HS-5 (cell line): ENCODE measurements around the gene SKOR2.

ENCODE experiments used
- DNase-seq: peaks from one replicate; pipeline ENCODE4 v3.0.0-alpha.2; 2012; ENCODE audit warnings: low read depth

SKOR2 gene, protein sequence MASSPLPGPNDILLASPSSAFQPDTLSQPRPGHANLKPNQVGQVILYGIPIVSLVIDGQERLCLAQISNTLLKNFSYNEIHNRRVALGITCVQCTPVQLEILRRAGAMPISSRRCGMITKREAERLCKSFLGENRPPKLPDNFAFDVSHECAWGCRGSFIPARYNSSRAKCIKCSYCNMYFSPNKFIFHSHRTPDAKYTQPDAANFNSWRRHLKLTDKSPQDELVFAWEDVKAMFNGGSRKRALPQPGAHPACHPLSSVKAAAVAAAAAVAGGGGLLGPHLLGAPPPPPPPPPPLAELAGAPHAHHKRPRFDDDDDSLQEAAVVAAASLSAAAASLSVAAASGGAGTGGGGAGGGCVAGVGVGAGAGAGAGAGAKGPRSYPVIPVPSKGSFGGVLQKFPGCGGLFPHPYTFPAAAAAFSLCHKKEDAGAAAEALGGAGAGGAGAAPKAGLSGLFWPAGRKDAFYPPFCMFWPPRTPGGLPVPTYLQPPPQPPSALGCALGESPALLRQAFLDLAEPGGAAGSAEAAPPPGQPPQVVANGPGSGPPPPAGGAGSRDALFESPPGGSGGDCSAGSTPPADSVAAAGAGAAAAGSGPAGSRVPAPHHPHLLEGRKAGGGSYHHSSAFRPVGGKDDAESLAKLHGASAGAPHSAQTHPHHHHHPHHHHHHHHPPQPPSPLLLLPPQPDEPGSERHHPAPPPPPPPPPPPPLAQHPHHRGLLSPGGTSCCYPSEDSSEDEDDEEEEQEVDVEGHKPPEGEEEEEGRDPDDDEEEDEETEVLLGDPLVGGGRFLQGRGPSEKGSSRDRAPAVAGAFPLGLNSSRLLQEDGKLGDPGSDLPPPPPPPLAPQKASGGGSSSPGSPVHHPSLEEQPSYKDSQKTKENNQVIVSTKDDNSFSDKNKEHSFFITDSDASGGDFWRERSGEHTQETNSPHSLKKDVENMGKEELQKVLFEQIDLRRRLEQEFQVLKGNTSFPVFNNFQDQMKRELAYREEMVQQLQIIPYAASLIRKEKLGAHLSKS

DNA sequence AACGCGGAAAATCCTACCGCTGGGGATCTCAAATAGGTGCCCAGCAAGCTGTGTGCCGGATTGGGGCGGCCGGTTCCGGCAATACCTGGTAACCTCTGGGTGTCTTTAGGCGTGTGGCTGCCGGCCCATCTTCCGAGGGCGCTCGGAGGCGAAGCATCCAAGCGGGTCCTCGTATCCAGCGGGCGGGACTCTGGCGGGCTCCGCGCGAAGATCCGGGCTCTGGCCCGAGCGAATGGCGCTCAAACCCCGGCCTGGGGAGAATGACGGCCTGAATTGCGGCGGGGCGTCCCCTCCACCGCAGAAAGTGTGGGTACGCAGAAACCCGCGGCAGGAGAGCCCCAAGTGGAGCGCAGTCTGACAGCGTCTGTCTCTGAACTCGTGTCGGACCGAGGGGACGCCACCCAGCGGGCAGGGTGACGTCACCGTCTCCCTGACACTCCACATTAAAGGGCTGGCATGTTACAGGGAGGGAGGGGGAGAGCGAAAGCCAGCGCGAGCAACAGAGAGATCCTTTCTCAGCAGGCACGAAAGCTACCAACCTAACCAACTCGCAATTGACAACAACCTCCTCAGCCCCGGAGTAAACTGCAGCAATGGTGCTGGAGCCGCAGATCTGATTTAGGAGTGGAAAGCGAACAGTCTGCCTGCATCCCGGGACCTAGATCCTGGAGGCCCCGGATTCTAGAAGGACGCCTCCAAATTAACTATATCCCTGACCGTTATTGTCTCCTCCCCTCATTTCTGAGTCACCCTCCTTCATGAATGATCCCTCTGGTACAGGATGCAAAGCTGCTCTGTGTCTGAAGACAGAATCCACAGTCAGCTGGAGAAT is at the start of gene SKOR2:
SKOR2 (minus strand) TSS at position 372 of the 832 bp plus-strand sequence. CDS start 2,477 bp downstream, outside the sequence.
- no peak for DNase-seq

DNA sequence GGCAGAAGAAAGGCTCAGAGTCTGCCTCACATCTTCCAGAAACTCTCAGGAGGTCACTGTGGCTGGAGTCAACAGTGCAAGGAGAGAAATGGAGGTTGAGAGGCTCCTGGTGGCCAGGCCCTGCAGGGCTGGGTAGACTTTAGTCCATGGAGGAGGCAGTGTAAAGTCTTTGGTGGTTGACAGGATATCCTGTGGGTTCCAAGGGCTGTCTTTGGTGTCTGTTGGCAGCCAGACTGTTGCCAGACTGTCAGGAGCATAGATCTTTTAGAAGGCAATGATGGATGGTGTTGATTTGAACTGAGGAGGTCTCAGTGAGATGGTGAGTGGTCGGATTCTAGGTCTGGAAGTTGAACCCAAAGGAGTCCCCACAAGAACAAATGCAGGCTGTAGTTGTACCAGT is 45.0 kb upstream of the SKOR2 start:
- no peak for DNase-seq

DNA sequence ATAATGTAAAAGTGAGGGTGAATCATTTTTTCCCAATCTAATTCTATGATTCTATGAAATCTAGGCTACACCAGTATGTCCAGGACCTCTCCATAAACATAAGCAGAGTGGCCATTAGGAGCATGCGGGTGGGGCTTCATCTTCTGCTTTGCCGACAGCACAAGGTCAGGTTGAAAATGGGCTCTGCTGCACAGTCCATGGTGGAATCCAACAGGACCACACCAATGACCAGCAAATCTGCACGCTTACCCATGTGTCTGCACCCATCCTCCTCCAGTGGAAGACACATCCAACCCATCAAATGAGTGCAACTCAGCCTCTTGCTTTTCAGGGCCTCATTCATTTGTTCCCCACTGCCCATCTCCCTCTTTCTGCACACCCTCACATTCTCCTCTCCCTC is 43.3 kb upstream of the SKOR2 start:
- DNase-seq, result no peak

DNA sequence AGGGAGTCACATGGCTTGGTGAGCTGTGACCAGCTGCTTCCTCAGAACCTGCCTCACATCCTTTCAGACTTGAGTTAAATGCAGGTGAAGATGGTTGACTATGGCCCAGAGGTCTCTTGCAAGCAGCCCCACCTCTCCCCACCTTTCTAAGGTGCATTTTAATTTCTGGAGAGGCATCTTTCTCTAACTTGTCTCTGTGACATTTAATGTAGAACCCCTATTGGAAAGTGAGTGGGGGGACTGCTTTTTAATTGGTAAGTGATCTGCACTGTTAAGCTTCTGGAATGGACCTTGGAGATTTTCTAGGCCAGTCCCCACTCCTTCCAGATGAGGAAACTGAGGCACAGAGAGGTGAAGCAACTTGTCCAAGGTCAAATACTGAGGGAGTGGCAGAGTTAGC is 37.3 kb upstream of the SKOR2 start:
- DNase-seq, result no peak

DNA sequence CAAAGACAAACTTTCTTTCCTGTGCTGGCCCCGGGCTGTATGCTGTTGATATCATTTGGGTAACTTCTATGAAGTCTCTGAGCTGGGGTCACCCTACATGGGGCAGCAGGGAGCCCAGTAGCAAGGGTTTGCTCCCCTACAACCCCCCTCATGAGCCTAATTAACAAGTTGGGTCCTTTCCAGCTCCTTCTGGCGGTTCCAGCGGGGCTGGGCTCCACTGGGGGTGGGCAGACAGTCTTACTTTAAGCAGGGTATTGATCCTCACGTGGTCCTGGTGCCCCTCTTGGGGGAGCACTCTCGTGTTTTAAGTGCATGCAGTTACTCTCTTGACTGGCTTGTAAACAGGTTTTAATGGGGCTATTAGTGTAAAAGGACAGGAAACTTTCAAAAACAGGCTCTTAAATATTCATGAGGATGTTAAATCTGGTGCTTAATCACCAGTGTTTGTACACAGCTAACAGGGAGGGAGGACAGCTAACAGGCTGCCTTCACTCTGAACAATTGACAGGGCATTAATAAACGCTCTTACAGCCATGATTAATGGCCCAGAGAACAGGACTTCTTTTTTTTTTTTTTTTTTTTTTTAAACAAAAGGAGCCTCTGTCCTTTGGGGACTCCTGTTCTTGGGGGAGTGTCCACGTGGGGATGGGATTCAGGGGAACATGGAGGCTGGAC is 36.6 kb upstream of the SKOR2 start:
- no peak for DNase-seq

DNA sequence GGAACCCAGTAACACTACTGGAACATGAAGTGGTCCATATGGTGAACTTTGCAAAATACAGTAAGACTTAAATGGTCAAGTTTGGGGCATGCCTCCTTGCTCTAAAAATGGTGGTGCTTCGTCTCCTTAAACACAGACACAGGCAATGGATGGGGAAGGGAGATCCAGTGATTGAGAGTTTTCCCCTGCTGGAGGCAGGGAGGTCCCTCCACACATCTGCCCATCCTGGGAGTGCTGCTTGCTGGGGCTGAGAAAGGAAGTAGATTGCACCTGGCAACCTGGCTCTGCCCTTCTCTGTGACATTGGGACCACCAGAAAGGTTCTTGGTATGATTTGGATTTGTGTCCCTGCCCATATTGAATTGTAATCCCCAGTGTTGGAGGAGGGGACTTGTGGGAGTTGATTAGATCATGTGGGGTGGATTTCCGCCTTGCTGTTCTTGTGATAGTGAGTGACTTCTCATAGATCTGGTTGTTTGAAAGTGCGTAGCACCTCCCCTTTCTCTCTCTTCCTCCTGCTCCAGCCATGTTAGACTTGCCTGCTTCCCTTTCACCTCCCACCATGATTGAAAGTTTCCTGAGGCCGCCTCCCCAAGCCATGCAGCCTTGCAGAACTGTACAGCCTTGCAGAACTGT is 35.4 kb upstream of the SKOR2 start:
- no peak for DNase-seq

DNA sequence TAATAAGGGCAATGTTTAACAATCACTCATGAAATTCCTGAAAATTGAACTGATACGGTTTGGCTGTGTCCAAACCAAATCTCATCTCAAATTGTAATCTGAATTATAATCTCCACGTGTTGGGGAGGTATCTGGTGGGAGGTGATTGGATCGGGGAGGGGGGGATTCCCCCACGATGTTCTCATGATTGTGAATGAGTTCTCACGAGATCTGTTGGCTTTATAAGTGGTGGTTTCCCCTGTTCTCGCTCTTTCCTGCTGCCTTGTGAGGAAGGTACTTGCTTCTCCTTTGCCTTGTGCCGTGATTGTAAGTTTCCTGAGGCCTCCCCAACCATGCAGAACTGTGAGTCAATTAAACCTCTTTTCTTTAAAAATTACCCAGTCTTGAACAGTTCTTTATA is 34.0 kb upstream of the SKOR2 start:
- DNase-seq, result no peak

DNA sequence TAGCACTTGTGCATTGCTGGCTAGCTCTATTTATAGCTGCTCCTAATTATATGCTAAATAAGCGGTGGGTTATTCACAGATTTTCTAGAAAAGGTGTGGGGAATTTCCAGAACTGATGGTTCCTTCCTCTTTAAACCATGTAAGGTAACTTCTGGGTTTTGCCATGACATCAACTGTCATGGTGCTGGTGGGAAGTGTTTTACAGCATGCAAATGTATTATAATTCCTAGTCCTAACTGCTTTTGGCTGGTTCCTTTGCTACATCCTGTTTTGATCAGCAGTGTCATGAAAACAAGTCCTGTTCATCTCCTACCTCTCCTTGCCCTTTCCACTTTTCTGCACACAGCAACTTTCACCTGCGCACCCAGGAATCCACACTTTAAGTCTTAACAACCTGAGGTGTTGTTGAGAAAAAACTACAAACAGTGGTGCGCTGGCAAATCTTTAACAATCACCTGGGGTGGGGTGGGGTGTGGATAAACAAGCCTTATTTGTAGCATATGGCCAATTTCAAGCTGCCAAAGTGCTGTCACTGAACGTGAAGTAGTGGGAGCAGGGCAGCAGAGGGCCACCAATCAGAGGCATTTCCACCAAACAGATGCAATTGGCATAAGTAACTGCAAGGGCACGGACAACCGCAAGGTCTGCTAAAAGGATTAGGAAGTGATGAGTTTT is 33.4 kb upstream of the SKOR2 start:
- DNase-seq, result no peak

DNA sequence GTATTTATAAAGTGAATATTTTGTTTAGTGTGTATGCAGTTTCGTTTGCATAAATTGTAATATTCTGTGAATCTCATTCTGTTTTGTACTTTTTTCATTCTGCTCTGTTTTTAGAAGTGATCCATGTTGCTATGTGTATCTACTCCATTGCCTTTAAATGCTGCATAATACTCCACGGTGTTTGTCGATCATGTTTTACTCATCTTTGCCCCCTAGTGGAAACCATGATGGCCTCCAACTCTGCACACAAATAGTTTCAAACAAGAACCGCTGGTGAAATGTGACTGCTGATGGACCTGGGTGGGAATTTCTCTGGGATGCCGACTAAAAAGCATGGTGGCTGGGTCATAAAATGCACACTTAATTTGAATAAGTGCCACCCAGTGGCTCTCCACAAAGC is 32.0 kb upstream of the SKOR2 start:
- no peak for DNase-seq

DNA sequence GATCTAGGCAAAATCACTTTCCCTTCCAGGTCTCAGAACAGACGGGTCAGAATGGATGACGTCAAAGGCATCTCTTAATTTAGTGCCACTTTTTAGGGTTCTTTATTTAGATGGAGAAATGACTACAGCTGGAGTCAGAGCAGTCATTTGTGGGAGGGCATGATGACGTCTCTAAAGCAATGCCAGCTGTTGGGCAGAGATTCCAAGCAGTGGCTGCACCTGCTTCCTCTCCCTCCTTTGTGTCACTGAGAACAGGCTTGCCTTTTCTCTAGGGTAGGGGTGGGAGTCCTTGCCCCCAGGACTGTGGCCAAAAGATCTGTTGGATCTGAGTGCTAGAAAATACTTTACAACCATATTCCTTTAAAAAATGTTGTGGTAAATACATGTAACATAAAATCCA is 28.7 kb upstream of the SKOR2 start:
- no peak for DNase-seq

DNA sequence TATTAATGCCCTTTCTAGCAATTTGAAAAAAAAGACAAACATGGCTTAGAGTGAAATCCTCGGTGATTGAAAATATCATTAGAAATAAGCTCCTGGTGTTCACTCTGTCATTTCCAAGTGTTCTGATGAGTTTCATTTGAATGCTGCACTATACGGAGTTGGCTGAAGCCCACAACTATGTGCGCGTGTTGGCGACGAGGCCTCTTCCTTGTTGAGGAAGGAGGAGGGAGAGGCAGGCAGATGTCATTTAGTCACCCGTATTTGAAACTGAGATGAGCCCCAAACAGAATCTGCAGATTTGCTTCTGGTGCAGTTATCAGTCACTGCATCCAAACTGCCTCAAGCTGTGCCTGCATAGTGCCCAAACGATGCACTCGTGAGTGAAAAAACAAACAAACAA is 23.5 kb upstream of the SKOR2 start:
- no peak for DNase-seq

DNA sequence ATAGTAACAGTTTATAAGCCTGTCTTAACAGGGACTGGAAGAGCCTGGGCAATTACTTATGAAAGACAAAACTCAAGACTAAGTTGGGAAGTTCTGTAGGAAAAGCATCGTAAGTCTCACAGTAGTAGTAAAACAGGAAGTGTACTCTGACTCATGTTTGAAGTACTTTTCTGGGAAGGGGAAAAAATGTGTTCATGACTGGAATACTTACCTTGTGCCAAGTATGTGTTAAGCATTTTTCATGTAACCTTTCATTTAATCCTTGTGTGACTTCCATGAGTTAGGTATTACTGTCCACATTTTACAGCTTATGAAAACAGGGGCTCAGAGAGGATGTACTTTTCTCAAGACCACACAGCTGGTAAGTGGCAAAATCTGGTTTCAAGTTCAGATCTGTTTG is 13.7 kb upstream of the SKOR2 start:
- peak; percentile 68 for DNase-seq

DNA sequence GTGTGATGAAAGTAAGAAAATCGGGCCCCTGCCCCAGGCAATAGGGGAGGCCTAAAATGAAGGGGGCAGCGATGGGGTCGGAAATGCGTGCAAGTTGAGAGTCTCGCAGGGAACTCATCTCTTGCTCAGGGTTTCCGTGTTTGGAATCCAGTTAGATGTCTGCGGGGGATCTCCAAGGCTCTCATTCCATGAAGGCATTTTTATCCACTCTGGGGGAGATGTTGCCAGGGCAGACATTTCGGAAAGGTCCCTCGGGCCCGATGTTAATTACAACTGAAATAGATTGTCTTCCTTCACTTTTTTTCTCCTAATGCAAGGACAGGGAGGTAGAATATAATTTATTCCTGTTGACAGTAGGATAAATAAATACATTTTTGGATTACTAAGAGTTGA is 12.8 kb upstream of the SKOR2 start:
- DNase-seq, result no peak

DNA sequence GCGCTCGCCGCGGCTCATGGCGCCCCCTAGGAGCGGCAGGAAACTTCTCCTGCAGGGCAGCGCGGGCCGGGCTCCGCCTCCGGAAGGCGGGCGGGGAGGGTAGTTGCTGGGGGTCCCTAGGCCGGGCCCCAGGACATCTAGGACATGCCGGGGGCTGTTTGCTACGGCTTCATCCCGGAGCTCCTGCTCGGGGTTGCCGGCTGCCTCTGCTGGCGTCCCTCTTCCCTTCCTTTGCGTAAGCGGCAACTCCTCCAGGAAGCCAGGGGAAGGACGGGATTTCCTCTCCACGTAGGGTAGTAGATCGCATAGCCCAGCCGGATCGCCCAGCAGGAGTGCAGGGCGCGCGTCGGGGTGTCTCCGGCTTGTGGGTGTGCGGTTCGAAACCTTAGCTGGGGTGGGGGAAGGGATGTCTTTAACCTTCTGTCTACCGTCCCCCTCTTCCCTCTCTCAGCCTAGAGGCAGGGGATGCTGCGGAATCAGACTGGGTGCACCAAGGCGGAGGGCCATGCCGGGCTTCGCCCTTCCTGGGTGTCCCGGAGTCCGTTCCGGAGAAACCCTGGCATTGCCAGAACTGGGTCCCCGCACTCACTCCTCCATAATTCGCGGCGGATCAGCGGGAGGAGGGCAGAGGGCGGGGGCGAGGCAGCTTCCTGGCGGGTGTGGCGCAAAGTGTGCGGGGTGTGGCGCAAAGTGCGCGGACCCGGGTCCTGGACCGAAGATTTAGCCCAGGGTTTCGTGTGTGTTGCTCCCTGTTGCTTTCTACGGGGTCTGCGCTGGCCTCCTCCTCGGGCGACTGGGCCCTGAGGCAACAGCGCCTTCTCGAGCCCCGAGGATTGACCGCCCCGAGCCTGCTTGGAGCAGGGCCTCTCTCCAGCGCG is 12.2 kb upstream of the SKOR2 start:
- no peak for DNase-seq

DNA sequence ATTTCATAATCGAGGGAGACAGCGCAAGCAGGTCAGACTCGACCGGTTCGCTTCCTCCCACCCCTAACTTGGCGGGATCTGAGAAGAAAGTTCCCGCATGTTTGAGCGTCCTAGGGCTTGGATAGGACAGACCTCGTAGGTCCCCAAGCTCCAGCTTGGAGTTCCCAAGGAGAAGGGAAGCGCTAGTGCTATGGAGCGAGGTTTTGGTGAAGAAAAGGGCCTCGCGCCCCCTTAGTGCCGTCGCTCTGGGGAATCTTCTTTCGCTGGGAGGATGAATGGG is 11.6 kb upstream of the SKOR2 start:
- no peak for DNase-seq

DNA sequence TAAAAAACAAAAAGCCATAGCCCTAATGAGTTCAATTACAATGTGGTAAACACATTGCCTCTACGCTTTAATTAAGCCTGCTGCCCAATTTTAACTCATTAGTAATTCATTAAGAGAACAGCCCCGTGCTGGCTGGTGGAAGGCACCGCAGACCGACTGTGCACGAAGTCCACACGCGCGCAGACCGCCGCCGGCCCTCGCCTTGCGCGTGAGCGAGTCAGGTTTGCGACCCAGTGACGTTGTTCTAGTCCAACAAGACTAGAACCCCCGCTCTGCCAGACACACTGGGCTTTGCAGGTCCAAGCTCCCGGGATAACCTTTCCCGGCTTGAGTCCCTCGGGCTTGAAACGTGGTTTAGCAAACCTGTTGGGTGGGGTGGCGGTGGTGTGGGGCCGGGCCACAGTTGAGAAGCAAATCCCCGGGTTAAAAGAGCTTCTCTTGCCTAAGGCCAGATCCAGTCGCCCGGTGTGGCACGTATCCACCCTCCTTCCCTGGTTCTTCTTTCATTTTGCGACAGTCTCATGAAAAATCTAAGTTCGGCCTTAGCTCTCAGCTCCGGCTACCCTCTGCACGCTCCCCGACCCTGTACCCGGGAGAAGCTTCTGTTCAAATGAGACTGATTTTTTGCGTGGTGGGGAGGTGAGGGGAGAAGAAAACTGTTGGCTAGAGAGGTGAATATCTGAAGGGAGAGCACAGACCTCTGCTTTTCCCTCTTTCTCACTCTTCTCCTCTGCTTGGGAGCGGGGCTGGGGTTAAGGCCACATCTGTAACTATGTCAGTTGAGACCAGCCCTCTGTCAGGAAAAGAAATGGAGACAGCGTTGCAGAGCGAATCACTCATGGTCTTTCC is 11.1 kb upstream of the SKOR2 start:
- DNase-seq, result no peak

DNA sequence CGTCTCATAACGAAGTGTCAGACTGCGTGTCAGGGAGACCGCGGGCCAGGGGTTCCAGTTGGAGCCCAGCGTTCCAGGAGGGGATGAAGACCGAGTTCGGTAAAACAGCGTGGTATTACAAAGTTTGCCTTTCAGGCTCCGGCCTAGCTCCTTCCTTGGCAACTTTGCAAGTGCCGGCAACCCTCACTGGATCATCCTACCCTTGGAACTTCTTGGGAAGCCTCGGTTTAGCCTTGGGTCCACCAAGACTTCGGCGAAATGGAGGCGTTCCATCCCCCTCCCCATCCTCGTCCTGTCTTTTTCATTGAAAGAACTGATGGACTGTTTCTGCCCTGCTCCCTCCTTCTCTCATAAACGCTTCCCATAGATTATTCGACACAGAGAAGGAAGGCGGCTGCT is 10.4 kb upstream of the SKOR2 start:
- no peak for DNase-seq

DNA sequence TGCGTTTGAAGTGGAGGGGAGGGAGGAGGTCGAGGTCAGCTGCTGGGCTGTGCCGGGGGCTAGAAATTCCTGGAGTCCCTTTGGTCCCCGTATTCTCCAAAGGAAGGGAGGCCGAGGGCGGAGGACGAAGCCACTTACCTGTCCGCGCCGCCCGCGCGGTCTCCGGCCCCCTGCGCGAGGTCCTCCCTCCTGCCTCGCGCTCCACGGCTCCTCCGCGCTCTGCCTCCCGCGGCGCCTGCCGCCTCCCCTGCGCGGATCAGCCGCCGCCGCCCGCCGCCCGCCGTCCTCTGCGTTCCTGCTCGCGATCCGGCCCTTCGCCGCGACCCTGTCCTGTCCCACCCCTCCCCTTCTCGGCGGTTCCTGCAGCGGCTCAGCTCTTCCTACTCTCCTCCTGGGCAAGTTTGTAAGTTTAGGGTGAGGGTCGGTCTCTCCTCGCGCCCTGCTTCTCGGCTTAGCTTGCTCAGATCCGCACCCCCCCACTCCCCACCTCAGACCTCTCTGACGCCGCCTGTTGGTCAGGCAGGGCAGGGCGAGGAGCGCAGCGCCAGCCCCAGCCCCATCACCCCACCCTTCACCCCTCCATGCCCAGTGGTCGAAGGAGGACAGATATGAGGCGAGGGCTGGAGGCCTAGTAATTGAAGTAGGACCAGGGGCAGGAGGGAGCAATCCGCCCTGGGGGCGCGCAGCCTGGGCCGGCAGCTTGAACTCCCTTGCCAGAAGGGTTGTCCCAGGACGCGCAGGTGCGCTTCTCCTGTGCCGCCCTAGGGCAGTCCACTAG is 9.7 kb upstream of the SKOR2 start:
- DNase-seq, result no peak
